Colon (tissue), 2 donors: ENCODE data around the gene ZNF80.
"Not testable (repeated sequence)": the region's sequence is repeated elsewhere in the genome, so short reads cannot be mapped to it uniquely, and the experiment has no call there.

Experiments
- FAIRE-seq: peaks from 2 replicates; lab custom pipeline; 2012; peaks lifted over from hg19 to GRCh38; lab: Jason Lieb, UNC
- donor health status: control.
- donor health status: control.

ZNF80 gene

GRCh38 chr3:114237478-114237877, at the start of gene ZNF80:
Gene ZNF80, minus strand, starts transcription at chr3:114237578. Its CDS starts 504 bp downstream, at chr3:114237074.
- not testable (repeated sequence) for FAIRE-seq

- peak; percentile 47 for FAIRE-seq
Observed at GRCh38 chr3:114286266-114286665, 48.9 kb upstream of the ZNF80 start.

GRCh38 chr3:114285648-114286230, 48.4 kb upstream of the ZNF80 start:
- FAIRE-seq: no peak

GRCh38 chr3:114284644-114285043, 47.3 kb upstream of the ZNF80 start:
- no peak for FAIRE-seq

- not testable (repeated sequence) for FAIRE-seq
Observed at GRCh38 chr3:114276856-114277255, 39.5 kb upstream of the ZNF80 start.

- no peak for FAIRE-seq
Observed at GRCh38 chr3:114274929-114275328, 37.6 kb upstream of the ZNF80 start.

GRCh38 chr3:114272271-114272670, 34.9 kb upstream of the ZNF80 start:
- no peak for FAIRE-seq

GRCh38 chr3:114270019-114270418, 32.6 kb upstream of the ZNF80 start:
- no peak for FAIRE-seq

- no peak for FAIRE-seq
Observed at GRCh38 chr3:114260152-114260551, 22.8 kb upstream of the ZNF80 start.

- FAIRE-seq: peak; percentile 28
Observed at GRCh38 chr3:114259566-114259965, 22.2 kb upstream of the ZNF80 start.

- no peak for FAIRE-seq
Observed at GRCh38 chr3:114253505-114253904, 16.1 kb upstream of the ZNF80 start.

- FAIRE-seq: no peak
Observed at GRCh38 chr3:114252954-114253353, 15.6 kb upstream of the ZNF80 start.

GRCh38 chr3:114242947-114243346, 5.6 kb upstream of the ZNF80 start:
- FAIRE-seq: no peak

GRCh38 chr3:114241262-114241661, 3.9 kb upstream of the ZNF80 start:
- no peak for FAIRE-seq

GRCh38 chr3:114238146-114238785, 888 bp upstream of the ZNF80 start:
- not testable (repeated sequence) for FAIRE-seq

GRCh38 chr3:114235431-114235830, 1.9 kb downstream of the ZNF80 start:
- no peak for FAIRE-seq

GRCh38 chr3:114234745-114235144, 2.6 kb downstream of the ZNF80 start:
- FAIRE-seq: no peak

- FAIRE-seq: no peak
Observed at GRCh38 chr3:114231616-114232015, 5.8 kb downstream of the ZNF80 start.

- no peak for FAIRE-seq
Observed at GRCh38 chr3:114227076-114227475, 10.3 kb downstream of the ZNF80 start.

- FAIRE-seq: no peak
Observed at GRCh38 chr3:114226313-114226712, 11.1 kb downstream of the ZNF80 start.

GRCh38 chr3:114223143-114223542, 14.2 kb downstream of the ZNF80 start:
- FAIRE-seq: no peak

- FAIRE-seq: no peak
Observed at GRCh38 chr3:114221881-114222264, 15.5 kb downstream of the ZNF80 start.

- no peak for FAIRE-seq
Observed at GRCh38 chr3:114221165-114221880, 16.1 kb downstream of the ZNF80 start.
